ENCODE data around the gene ZNF559.
A peak's percentile ranks its signal among the peaks of the same experiment; 100 is the strongest.

- TF ChIP-seq CTCF (IDR thresholded peaks at IDR 0.05) (peak in 4 of 5 experiments; percentile 7 to 21 (median 20)), EP300 (IDR thresholded peaks at IDR 0.05) (peak; percentile 76 to 85), POLR2A (IDR thresholded peaks at IDR 0.05) (peak in 1 of 2 donors; percentile 46)
These were observed at the start of gene ZNF559 for GRCh38 chr19:9323919-9324583.
